ENCODE results near the gene NCKIPSD. TPM values are rescaled to one million over a fixed set of nuclear protein-coding genes. Genes with fewer than 3 reads are reported as not detected.

The NCKIPSD gene
- total RNA-seq, 1 donor from 2014 or later, result 18.3 TPM

DNA sequence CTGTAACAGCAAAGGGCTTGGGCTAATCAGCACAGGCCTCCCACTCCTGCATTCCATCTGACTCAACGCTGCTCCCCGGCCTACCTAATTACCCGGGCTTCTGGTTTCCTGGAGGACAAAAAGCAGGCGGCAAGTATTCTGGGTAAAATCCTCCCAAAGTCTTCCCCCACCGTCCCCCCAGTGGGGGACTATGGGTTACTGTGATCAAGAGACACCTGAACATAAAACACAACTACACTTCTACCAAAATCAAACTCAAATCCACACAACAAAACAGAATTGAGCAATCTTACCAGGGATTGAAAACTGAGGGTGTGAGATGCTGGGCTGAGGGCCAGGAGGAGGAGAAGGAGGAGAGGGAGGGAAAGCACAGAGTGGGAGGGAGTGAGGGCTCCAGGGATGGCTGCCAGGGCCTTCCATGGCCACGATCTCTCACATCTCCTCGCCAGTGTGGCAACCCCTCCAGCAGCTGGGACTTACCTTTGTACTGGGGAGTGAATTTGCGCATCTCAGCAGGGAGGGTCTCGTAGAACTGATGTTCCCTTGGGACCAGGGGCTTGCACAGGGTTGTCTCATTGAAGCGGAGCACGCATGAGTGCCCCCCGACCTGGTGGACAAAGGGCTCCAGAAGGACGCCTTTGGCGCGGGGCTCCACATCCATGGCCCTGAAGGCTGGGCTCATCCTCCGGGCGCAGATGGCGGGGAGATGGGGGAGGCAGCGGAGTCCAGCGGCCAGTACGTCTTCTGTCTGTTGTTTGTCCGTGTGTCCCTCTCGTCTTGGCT is 9.1 kb upstream of the NCKIPSD start:
- peak overlapping the region; percentile 84 for H3K9ac ChIP-seq (ENCODE audit: low read length)

DNA sequence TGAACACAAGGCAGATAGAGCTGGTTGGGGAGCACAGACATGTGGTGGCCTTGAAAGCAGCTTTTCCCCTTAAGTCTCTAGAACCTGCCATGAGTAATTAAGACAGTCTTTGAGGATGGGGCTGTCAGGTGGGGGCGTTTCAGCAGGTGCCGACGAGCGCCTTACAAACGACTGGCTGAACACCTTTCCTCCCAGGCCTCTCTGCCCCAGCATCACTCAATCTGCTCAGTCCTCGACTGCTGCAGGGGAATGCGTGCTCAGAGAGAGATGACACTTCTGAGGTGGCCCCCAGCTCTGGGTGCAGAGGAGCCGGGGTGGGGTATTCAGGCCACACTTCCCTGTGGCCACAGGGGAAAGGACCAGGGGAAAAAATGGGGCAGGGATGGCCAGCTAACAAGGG is 8.1 kb upstream of the NCKIPSD start:
- DNase-seq (ENCODE audit: low read depth) (no peak), FAIRE-seq (no peak)
- H4K20me1 ChIP-seq (ENCODE audit: insufficient read depth, low read length), result peaks cover 91% of the 10 kb centered on the region
- H3K36me3 ChIP-seq (ENCODE audit: insufficient read depth, low read length), result peaks cover 44% of the 10 kb centered on the region
- H3K79me2 ChIP-seq (ENCODE audit: insufficient read depth, low read length), result peaks cover 84% of the 10 kb centered on the region
- H3K4me1 ChIP-seq (ENCODE audit: insufficient read depth, low read length), result peaks cover 27% of the 10 kb centered on the region
- H3K4me1 Mint-ChIP-seq (ENCODE audit: low read depth, unreplicated experiment), result peaks cover 38% of the 10 kb centered on the region
- no peak overlapping the region for H2AFZ ChIP-seq (ENCODE audit: low read depth, low read length)
- no peaks in the 10 kb centered on the region for H3K9me3 ChIP-seq (ENCODE audit: insufficient read depth, low read depth, low read length)
- H3K27me3 ChIP-seq (ENCODE audit: insufficient read depth, low read length), result no peaks in the 10 kb centered on the region
- H3K36me3 Mint-ChIP-seq (ENCODE audit: low read depth, unreplicated experiment), result peaks cover 20% of the 10 kb centered on the region
- H3K4me3 ChIP-seq (ENCODE audit: insufficient read depth, low read depth, low read length), result peak overlapping the region; percentile 54
- H3K4me2 ChIP-seq (ENCODE audit: low read length), result peak overlapping the region; percentile 87
- H3K9me3 Mint-ChIP-seq (ENCODE audit: unreplicated experiment), result no peaks in the 10 kb centered on the region
- H3K27ac ChIP-seq (ENCODE audit: low read depth, low read length), result peak overlapping the region; percentile 95
- no peaks in the 10 kb centered on the region for H3K27me3 Mint-ChIP-seq (ENCODE audit: low read depth, unreplicated experiment)
- H3K27ac Mint-ChIP-seq (ENCODE audit: unreplicated experiment), result peak overlapping the region; percentile 81
- TF ChIP-seq EZH2 (IDR thresholded peaks at IDR 0.05; ENCODE audit: insufficient read depth, low read length), result no peak
- TF ChIP-seq, protein P1, sequence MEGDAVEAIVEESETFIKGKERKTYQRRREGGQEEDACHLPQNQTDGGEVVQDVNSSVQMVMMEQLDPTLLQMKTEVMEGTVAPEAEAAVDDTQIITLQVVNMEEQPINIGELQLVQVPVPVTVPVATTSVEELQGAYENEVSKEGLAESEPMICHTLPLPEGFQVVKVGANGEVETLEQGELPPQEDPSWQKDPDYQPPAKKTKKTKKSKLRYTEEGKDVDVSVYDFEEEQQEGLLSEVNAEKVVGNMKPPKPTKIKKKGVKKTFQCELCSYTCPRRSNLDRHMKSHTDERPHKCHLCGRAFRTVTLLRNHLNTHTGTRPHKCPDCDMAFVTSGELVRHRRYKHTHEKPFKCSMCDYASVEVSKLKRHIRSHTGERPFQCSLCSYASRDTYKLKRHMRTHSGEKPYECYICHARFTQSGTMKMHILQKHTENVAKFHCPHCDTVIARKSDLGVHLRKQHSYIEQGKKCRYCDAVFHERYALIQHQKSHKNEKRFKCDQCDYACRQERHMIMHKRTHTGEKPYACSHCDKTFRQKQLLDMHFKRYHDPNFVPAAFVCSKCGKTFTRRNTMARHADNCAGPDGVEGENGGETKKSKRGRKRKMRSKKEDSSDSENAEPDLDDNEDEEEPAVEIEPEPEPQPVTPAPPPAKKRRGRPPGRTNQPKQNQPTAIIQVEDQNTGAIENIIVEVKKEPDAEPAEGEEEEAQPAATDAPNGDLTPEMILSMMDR (IDR thresholded peaks at IDR 0.05; ENCODE audit: insufficient read depth, low read depth, low read length), result no peak
- peak overlapping the region; percentile 84 for H3K9ac ChIP-seq (ENCODE audit: low read length)
- peak overlapping the region; percentile 45 for H3K4me3 Mint-ChIP-seq (ENCODE audit: unreplicated experiment)

More for the DNA sequence above, 9.1 kb upstream of the NCKIPSD start:
- Mint-ChIP-seq H3K27ac (ENCODE audit: unreplicated experiment) (peak overlapping the region; percentile 96), H3K36me3 (ENCODE audit: low read depth, unreplicated experiment) (peaks cover 23% of the 10 kb centered on the region), H3K27me3 (ENCODE audit: low read depth, unreplicated experiment) (no peaks in the 10 kb centered on the region), H3K9me3 (ENCODE audit: unreplicated experiment) (no peaks in the 10 kb centered on the region), H3K4me3 (ENCODE audit: unreplicated experiment) (peak overlapping the region; percentile 71), H3K4me1 (ENCODE audit: low read depth, unreplicated experiment) (peaks cover 38% of the 10 kb centered on the region)
- Histone ChIP-seq H2AFZ (ENCODE audit: low read depth, low read length) (no peak overlapping the region), H3K4me3 (ENCODE audit: insufficient read depth, low read depth, low read length) (peak overlapping the region; percentile 54), H3K79me2 (ENCODE audit: insufficient read depth, low read length) (peaks cover 85% of the 10 kb centered on the region), H3K4me1 (ENCODE audit: insufficient read depth, low read length) (peaks cover 27% of the 10 kb centered on the region), H3K4me2 (ENCODE audit: low read length) (peak overlapping the region; percentile 87), H3K36me3 (ENCODE audit: insufficient read depth, low read length) (peaks cover 44% of the 10 kb centered on the region), H4K20me1 (ENCODE audit: insufficient read depth, low read length) (peaks cover 91% of the 10 kb centered on the region), H3K9me3 (ENCODE audit: insufficient read depth, low read depth, low read length) (no peaks in the 10 kb centered on the region), H3K27ac (ENCODE audit: low read depth, low read length) (peak overlapping the region; percentile 95), H3K27me3 (ENCODE audit: insufficient read depth, low read length) (no peaks in the 10 kb centered on the region)
- FAIRE-seq, result no peak
- peak; percentile 82 for DNase-seq (ENCODE audit: low read depth)
- TF ChIP-seq, protein P1 (IDR thresholded peaks at IDR 0.05; ENCODE audit: insufficient read depth, low read depth, low read length), result no peak
- TF ChIP-seq EZH2 (IDR thresholded peaks at IDR 0.05; ENCODE audit: insufficient read depth, low read length), result no peak

DNA sequence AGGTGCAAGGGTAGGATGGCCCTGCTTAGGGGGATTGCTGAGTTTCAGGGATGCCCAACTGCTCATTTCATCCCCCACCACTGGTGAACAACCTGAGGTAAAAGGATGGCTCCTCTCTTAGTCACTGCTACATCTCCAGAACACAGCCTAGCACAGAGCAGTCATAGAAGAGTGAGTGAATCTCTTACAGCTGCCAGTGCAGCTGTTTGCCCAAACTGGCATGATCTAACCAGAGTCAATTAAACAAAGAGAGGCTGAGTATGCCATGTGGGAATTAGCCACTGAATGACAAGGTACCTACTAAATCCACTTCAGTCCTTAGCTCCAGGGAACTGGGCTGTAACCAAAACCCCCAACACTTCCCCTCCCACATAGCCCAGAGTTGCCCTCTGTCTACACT is 6.8 kb upstream of the NCKIPSD start:
- H3K36me3 Mint-ChIP-seq (ENCODE audit: low read depth, unreplicated experiment), result peaks cover 23% of the 10 kb centered on the region
- H3K9me3 Mint-ChIP-seq (ENCODE audit: unreplicated experiment), result no peaks in the 10 kb centered on the region
- no peak overlapping the region for H3K4me3 Mint-ChIP-seq (ENCODE audit: unreplicated experiment)
- peaks cover 27% of the 10 kb centered on the region for H3K4me1 ChIP-seq (ENCODE audit: insufficient read depth, low read length)
- H3K27me3 ChIP-seq (ENCODE audit: insufficient read depth, low read length), result no peaks in the 10 kb centered on the region
- H3K9ac ChIP-seq (ENCODE audit: low read length), result peak overlapping the region; percentile 24
- no peak overlapping the region for H3K27ac ChIP-seq (ENCODE audit: low read depth, low read length)
- peaks cover 54% of the 10 kb centered on the region for H3K36me3 ChIP-seq (ENCODE audit: insufficient read depth, low read length)
- peaks cover 80% of the 10 kb centered on the region for H3K79me2 ChIP-seq (ENCODE audit: insufficient read depth, low read length)
- H3K27ac Mint-ChIP-seq (ENCODE audit: unreplicated experiment), result no peak overlapping the region
- FAIRE-seq (no peak), DNase-seq (ENCODE audit: low read depth) (no peak)
- TF ChIP-seq, protein P1 (IDR thresholded peaks at IDR 0.05; ENCODE audit: insufficient read depth, low read depth, low read length), result no peak
- no peak for TF ChIP-seq EZH2 (IDR thresholded peaks at IDR 0.05; ENCODE audit: insufficient read depth, low read length)
- no peak overlapping the region for H2AFZ ChIP-seq (ENCODE audit: low read depth, low read length)
- peaks cover 91% of the 10 kb centered on the region for H4K20me1 ChIP-seq (ENCODE audit: insufficient read depth, low read length)
- no peak overlapping the region for H3K4me2 ChIP-seq (ENCODE audit: low read length)
- H3K4me3 ChIP-seq (ENCODE audit: insufficient read depth, low read depth, low read length), result no peak overlapping the region
- H3K4me1 Mint-ChIP-seq (ENCODE audit: low read depth, unreplicated experiment), result peaks cover 38% of the 10 kb centered on the region
- no peaks in the 10 kb centered on the region for H3K9me3 ChIP-seq (ENCODE audit: insufficient read depth, low read depth, low read length)
- no peaks in the 10 kb centered on the region for H3K27me3 Mint-ChIP-seq (ENCODE audit: low read depth, unreplicated experiment)

Measured in astrocyte (in vitro differentiated cells and primary cell).